ENCODE data around the gene RANBP1. TPM values are rescaled to one million over a fixed set of nuclear protein-coding genes. Genes with fewer than 3 reads are reported as not detected.

RANBP1 gene
- total RNA-seq, 1 experiment from 2014 or later, result 522 TPM

GRCh38 chr22:20136603-20136873, 20.6 kb downstream of the RANBP1 start:
- Histone ChIP-seq H3K14ac (ENCODE audit: insufficient read depth, low read length) (no peak overlapping the region), H4K5ac (ENCODE audit: insufficient read length, low read depth, low read length) (no peak overlapping the region), H3T11ph (ENCODE audit: low read length) (no peak overlapping the region), H3K79me2 (ENCODE audit: insufficient read depth, low read length) (no peaks in the 10 kb centered on the region; the same call in 1 of the 2 replicates), H3K4ac (ENCODE audit: low read depth, low read length) (no peak overlapping the region), H3K9ac (ENCODE audit: extremely low read depth, insufficient read length, low read length) (no peak overlapping the region), H4K20me1 (ENCODE audit: control insufficient read depth, insufficient read depth, insufficient read length) (peaks cover 3% of the 10 kb centered on the region), H3K18ac (ENCODE audit: insufficient read length, low read depth, low read length) (no peak overlapping the region), H3K79me1 (ENCODE audit: insufficient read depth, low read depth, low read length, poor library complexity, severe bottlenecking) (no peaks in the 10 kb centered on the region), H3K9me3 (ENCODE audit: control insufficient read depth, low read depth, low read length) (no peaks in the 10 kb centered on the region), H4K8ac (replicated peaks; ENCODE audit: insufficient read length, low read depth, low read length) (no peak overlapping the region), H3K56ac (ENCODE audit: insufficient read length, low read depth, low read length) (peak overlapping the region; percentile 8), H3K23ac (ENCODE audit: insufficient read length, low read depth, low read length) (no peak overlapping the region), H2AFZ (ENCODE audit: low read length) (no peak overlapping the region), H2BK120ac (ENCODE audit: low read depth, low read length, poor library complexity, severe bottlenecking) (no peak overlapping the region), H3K23me2 (ENCODE audit: insufficient read length, low read depth, low read length, poor library complexity, severe bottlenecking) (peaks cover 4% of the 10 kb centered on the region), H3K27me3 (ENCODE audit: insufficient read depth, low read length) (no peaks in the 10 kb centered on the region), H3K27ac (ENCODE audit: insufficient read length, low read depth, low read length) (no peak overlapping the region), H2BK20ac (ENCODE audit: low read depth, low read length, poor library complexity, severe bottlenecking) (no peak overlapping the region), H3K4me2 (ENCODE audit: insufficient read depth, insufficient read length, low read length) (no peak overlapping the region), H4K91ac (ENCODE audit: insufficient read length, low read depth, low read length) (no peak overlapping the region), H2BK12ac (ENCODE audit: insufficient read length, low read depth, low read length) (no peak overlapping the region), H2BK5ac (ENCODE audit: insufficient read length, low read length) (no peak overlapping the region), H3K4me1 (ENCODE audit: insufficient read depth, low read length) (no peaks in the 10 kb centered on the region), H2BK15ac (ENCODE audit: low read depth, low read length) (no peak overlapping the region), H2AK5ac (ENCODE audit: insufficient read length, low read length) (no peak overlapping the region)
- H3K36me3 Mint-ChIP-seq (ENCODE audit: insufficient read depth in 1 of 3, low read depth in 3 of 3), result no peaks in the 10 kb centered on the region; a peak in 2 of 7 replicates
- TF ChIP-seq CTCF (conservative IDR thresholded peaks at IDR 0.05), result no peak
- H3K4me1 Mint-ChIP-seq, result peaks cover 2 to 3% of the 10 kb centered on the region in 2 experiments; a peak in 1 of 4 replicates
- WGBS (ENCODE audit: extremely low coverage, insufficient read length, low lambda C conversion rate), result no CpG with 5 or more reads among the region's 5 CpGs
- no peak overlapping the region for H3K27ac Mint-ChIP-seq
- DNase-seq, result no peak
- H3K27me3 Mint-ChIP-seq (ENCODE audit: low read depth), result no peaks in the 10 kb centered on the region
- H3K4me3 Mint-ChIP-seq, result no peak overlapping the region
- no peaks in the 10 kb centered on the region for H3K9me3 Mint-ChIP-seq

All from H9 (cell line).